ENCODE data around the gene VTI1A.
"Not testable (repeated sequence)": the region's sequence is repeated elsewhere in the genome, so short reads cannot be mapped to it uniquely, and the experiment has no call there.

VTI1A gene

GRCh38 chr10:112851181-112851580 is 404.2 kb downstream of the VTI1A start:
- DNase-seq (ENCODE audit: low read depth in 1 of 2, low spot score in 1 of 2): no peak

GRCh38 chr10:112851588-112852211 is 404.7 kb downstream of the VTI1A start:
- DNase-seq (ENCODE audit: low read depth in 1 of 2, low spot score in 1 of 2): no peak

- DNase-seq (ENCODE audit: low read depth in 1 of 2, low spot score in 1 of 2): no peak
Measured at GRCh38 chr10:112852306-112852705, 405.3 kb downstream of the VTI1A start.

GRCh38 chr10:112855134-112855533 is 408.1 kb downstream of the VTI1A start:
- DNase-seq (ENCODE audit: low read depth in 1 of 2, low spot score in 1 of 2): no peak

- DNase-seq (ENCODE audit: low read depth in 1 of 2, low spot score in 1 of 2): no peak
Measured at GRCh38 chr10:112857493-112857892, 410.5 kb downstream of the VTI1A start.

GRCh38 chr10:112858986-112859651 is 412.1 kb downstream of the VTI1A start:
- no peak for DNase-seq (ENCODE audit: low read depth in 1 of 2, low spot score in 1 of 2)

GRCh38 chr10:112859793-112860192 is 412.8 kb downstream of the VTI1A start:
- DNase-seq (ENCODE audit: low read depth in 1 of 2, low spot score in 1 of 2): no peak

GRCh38 chr10:112863461-112863860 is 416.4 kb downstream of the VTI1A start:
- not testable (repeated sequence) for DNase-seq (ENCODE audit: low read depth in 1 of 2, low spot score in 1 of 2)

All from activated CD4-positive, alpha-beta T cell treated with anti-CD3 and anti-CD28 coated beads, Interleukin-2, amount 50 U/mL, for 24 hours (primary cell).